ENCODE results near the gene LGALS12.
"Not testable (repeated sequence)": the region's sequence is repeated elsewhere in the genome, so short reads cannot be mapped to it uniquely, and the experiment has no call there.

LGALS12 gene

GRCh38 chr11:63536669-63537292 lies 30.9 kb downstream of the LGALS12 start, which contains the start of gene PLAAT4:
Gene PLAAT4, plus strand, starts transcription at chr11:63536808. Its CDS starts 61 bp downstream, at chr11:63536869.
- peak within 1 kb of the TSS; percentile 33 for H3K4me3 ChIP-seq (ENCODE audit: control insufficient read depth, low read depth, low read length)
- no peak for TF ChIP-seq CTCF (conservative IDR thresholded peaks at IDR 0.05; ENCODE audit: control insufficient read depth, insufficient read depth, low read depth, low read length)
- peak; percentile 64 for DNase-seq (ENCODE audit: low read depth)

GRCh38 chr11:63537293-63538101 lies 31.6 kb downstream of the LGALS12 start:
- peak overlapping the region; percentile 33 for H3K4me3 ChIP-seq (ENCODE audit: control insufficient read depth, low read depth, low read length)
- no peak for TF ChIP-seq CTCF (conservative IDR thresholded peaks at IDR 0.05; ENCODE audit: control insufficient read depth, insufficient read depth, low read depth, low read length)
- DNase-seq (ENCODE audit: low read depth) = peak; percentile 62

GRCh38 chr11:63542506-63542905 lies 36.6 kb downstream of the LGALS12 start:
- H3K4me3 ChIP-seq (ENCODE audit: control insufficient read depth, low read depth, low read length); DNase-seq (ENCODE audit: low read depth): not testable (repeated sequence)

GRCh38 chr11:63543711-63544110 lies 37.8 kb downstream of the LGALS12 start:
- TF ChIP-seq CTCF (conservative IDR thresholded peaks at IDR 0.05; ENCODE audit: control insufficient read depth, insufficient read depth, low read depth, low read length) = no peak
- no peak overlapping the region for H3K4me3 ChIP-seq (ENCODE audit: control insufficient read depth, low read depth, low read length)
- DNase-seq (ENCODE audit: low read depth) = no peak

GRCh38 chr11:63547061-63547460 lies 41.2 kb downstream of the LGALS12 start:
- TF ChIP-seq CTCF (conservative IDR thresholded peaks at IDR 0.05; ENCODE audit: control insufficient read depth, insufficient read depth, low read depth, low read length) = no peak
- DNase-seq (ENCODE audit: low read depth) = no peak
- H3K4me3 ChIP-seq (ENCODE audit: control insufficient read depth, low read depth, low read length) = no peak overlapping the region

GRCh38 chr11:63548178-63548577 lies 42.3 kb downstream of the LGALS12 start:
- no peak for TF ChIP-seq CTCF (conservative IDR thresholded peaks at IDR 0.05; ENCODE audit: control insufficient read depth, insufficient read depth, low read depth, low read length)
- H3K4me3 ChIP-seq (ENCODE audit: control insufficient read depth, low read depth, low read length) = no peak overlapping the region
- DNase-seq (ENCODE audit: low read depth) = no peak

GRCh38 chr11:63549411-63549810 lies 43.5 kb downstream of the LGALS12 start:
- H3K4me3 ChIP-seq (ENCODE audit: control insufficient read depth, low read depth, low read length) = no peak overlapping the region
- TF ChIP-seq CTCF (conservative IDR thresholded peaks at IDR 0.05; ENCODE audit: control insufficient read depth, insufficient read depth, low read depth, low read length) = no peak
- no peak for DNase-seq (ENCODE audit: low read depth)

GRCh38 chr11:63550156-63550700 lies 44.3 kb downstream of the LGALS12 start:
- not testable (repeated sequence) for DNase-seq (ENCODE audit: low read depth); H3K4me3 ChIP-seq (ENCODE audit: control insufficient read depth, low read depth, low read length)

Measured in fibroblast of mammary gland (primary cell).